ENCODE measurements around the gene RPLP2.

The RPLP2 gene

DNA sequence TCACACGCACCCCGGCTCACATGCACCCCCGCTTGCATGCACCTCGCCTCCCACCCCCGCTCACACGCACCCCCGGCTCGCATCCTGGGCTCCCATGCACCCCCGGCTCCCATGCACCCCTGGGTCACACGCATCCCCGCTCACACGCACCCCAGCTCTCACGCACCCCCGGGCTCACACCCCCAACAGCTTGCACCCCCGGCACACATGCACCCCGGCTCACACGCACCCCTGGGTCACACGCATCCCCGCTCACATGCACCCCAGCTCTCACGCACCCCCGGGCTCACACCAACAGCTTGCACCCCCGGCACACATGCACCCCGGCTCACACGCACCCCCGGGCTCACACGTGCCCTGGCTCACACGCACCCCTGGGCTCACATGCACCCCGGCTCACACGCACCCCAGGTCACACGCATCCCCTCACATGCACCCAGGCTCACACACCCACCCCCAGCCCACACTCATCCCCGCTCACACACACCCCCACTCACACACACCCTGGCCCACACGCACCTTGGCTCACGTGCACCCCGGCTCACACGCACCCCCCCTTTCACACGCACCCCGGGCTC, 49.1 kb downstream of the RPLP2 start:
- no peak overlapping the region for H3K4me3 ChIP-seq (ENCODE audit: low read depth, low read length)
- TF ChIP-seq, protein P1, sequence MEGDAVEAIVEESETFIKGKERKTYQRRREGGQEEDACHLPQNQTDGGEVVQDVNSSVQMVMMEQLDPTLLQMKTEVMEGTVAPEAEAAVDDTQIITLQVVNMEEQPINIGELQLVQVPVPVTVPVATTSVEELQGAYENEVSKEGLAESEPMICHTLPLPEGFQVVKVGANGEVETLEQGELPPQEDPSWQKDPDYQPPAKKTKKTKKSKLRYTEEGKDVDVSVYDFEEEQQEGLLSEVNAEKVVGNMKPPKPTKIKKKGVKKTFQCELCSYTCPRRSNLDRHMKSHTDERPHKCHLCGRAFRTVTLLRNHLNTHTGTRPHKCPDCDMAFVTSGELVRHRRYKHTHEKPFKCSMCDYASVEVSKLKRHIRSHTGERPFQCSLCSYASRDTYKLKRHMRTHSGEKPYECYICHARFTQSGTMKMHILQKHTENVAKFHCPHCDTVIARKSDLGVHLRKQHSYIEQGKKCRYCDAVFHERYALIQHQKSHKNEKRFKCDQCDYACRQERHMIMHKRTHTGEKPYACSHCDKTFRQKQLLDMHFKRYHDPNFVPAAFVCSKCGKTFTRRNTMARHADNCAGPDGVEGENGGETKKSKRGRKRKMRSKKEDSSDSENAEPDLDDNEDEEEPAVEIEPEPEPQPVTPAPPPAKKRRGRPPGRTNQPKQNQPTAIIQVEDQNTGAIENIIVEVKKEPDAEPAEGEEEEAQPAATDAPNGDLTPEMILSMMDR (IDR thresholded peaks at IDR 0.05; ENCODE audit: low read depth, low read length): no peak

DNA sequence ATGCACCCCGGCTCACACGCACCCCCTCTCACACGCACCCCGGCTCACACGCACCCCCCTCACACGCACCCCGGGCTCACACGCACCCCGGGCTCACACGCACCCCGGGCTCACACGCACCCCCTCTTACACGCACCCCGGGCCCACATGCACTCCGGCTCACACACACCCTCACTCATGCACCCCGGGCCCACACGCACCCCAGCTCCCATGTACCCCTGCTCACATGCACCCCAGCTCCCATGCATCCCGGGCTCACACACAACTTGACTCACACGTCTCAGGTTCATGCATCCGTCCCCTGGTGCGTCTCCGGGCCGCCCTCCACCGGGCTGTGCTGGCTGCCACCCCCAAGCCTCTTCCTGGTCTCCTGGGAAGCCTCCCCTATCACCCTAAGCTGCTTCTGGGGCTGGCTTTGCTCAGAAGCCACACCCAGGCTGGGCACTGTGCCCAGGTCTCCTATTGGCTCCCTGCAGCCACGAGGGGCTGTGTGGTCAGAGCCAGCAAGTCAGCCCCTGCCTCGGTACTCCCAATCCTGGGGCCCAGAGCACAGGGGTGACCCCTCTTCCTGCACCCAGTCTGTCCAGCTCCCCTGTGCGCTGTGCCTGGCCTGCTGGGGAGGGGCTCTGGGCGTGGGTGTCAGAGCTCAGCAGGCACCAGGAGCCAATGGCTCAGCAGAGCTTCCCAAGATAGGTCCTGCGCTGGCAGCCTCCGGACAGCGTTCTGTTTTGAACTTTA, 49.8 kb downstream of the RPLP2 start:
- 0 out of 2 replicates have a peak overlapping the region, but pooled peaks have one; percentile 12 for H3K4me3 ChIP-seq (ENCODE audit: low read depth, low read length)
- TF ChIP-seq, protein P1 (IDR thresholded peaks at IDR 0.05; ENCODE audit: low read depth, low read length): no peak

DNA sequence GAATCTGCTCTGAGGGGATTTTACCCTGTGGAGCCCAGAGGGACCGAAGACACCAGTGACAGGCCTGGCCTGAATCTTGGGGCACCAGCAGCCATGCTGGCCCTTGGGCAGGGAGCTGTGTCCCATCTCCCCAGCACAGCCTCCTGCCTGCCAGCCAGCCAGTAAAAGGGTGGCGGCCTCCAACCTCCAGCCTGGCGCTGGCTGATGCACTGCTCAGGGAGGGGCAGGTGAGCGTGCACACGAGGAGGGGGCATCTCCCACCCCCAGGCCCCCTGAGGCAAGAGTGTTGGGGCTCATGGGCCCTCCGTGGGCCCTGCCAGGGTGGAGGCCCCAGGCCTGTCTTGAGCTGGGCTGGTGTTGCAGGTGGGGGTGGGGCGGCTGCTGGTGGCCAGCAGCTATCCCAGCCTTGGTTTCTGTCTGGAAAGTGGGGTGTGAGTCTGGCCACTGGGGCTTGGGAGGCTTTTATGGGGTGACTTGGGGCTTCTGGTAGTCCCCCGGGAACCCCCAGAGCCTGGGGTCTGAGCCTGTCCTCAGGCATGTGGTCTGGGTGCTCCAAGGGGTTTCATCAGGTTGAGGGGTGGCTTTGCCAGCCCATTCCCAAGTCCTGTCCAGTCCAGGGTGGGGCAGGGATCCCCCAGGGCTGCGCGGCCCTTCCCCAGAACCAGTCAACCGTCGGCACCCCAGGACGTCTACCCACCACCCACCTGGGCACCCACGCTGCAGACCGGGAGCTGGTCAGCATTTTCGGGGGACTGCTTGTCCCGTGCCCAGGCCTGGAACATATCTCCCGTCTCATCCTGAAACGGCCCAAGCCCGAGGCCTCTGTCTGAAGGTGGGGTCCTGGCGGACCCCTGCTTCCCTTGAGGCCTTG, 50.7 kb downstream of the RPLP2 start:
- H3K4me3 ChIP-seq (ENCODE audit: low read depth, low read length): no peak overlapping the region
- TF ChIP-seq, protein P1 (IDR thresholded peaks at IDR 0.05; ENCODE audit: low read depth, low read length): no peak

DNA sequence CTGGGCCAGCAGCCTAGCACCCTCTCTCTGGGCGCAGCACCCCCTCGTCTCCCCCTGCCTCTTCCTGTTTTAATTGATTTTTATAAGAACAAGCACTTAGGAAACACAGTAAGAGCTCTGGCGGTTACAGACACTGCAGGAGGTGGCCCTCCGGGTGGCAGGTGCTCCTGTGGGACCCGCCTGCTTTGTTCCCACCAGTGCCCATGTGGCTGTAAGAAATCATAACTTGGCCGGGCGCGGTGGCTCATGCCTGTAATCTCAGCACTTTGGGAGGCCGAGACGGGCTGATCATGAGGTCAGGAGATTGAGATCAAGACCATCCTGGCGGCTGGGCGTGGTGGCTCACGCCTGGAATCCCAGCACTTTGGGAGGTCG, 51.3 kb downstream of the RPLP2 start:
- TF ChIP-seq, protein P1 (IDR thresholded peaks at IDR 0.05; ENCODE audit: low read depth, low read length): no peak
- H3K4me3 ChIP-seq (ENCODE audit: low read depth, low read length): no peak overlapping the region

DNA sequence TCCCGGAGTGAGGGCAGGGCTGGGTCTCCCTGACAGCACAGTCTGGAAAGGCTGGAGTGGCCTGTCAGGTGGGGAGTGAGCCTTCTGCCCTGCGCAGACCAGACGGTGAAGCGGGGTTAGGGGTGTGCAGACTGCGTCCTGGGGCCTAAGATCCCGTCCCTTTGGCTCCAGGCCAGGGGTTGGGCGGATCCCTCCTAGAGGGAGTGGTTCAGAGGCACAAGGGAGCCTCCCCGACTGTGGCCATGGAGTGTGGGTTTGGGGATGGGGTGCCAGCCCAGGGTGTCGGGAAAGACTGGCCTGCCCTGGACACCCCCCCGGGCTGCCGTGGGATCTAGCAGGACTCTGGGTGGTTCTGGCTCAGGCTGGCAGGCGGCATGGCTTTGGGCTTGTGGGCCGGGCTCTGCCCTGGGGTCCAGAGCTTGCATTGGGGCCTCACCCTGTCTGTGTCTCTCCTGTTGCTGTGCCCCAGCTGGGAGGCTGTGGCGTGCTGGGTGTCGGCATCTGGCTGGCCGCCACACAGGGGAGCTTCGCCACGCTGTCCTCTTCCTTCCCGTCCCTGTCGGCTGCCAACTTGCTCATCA, 52.4 kb downstream of the RPLP2 start:
- TF ChIP-seq, protein P1 (IDR thresholded peaks at IDR 0.05; ENCODE audit: low read depth, low read length): no peak
- no peak overlapping the region for H3K4me3 ChIP-seq (ENCODE audit: low read depth, low read length)

Measured in WI38 (cell line).